DMS79 treated with DMSO at 0.1 percent for 48 hours (cell line): Measurements from ENCODE around the gene NUB1.
"Not testable (repeated sequence)": the region's sequence is repeated elsewhere in the genome, so short reads cannot be mapped to it uniquely, and the experiment has no call there.

Source experiments
- DNase-seq: peaks from one replicate; lab custom pipeline; 2025; lab: John Stamatoyannopoulos, UW

NUB1 gene, protein sequence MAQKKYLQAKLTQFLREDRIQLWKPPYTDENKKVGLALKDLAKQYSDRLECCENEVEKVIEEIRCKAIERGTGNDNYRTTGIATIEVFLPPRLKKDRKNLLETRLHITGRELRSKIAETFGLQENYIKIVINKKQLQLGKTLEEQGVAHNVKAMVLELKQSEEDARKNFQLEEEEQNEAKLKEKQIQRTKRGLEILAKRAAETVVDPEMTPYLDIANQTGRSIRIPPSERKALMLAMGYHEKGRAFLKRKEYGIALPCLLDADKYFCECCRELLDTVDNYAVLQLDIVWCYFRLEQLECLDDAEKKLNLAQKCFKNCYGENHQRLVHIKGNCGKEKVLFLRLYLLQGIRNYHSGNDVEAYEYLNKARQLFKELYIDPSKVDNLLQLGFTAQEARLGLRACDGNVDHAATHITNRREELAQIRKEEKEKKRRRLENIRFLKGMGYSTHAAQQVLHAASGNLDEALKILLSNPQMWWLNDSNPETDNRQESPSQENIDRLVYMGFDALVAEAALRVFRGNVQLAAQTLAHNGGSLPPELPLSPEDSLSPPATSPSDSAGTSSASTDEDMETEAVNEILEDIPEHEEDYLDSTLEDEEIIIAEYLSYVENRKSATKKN

GRCh38 chr7:151341357-151342101 lies at the start of gene NUB1:
Gene NUB1 (plus strand): TSS chr7:151341812. CDS start chr7:151345350, 3,538 bp downstream.
- DNase-seq = peak; percentile 26

DNA sequence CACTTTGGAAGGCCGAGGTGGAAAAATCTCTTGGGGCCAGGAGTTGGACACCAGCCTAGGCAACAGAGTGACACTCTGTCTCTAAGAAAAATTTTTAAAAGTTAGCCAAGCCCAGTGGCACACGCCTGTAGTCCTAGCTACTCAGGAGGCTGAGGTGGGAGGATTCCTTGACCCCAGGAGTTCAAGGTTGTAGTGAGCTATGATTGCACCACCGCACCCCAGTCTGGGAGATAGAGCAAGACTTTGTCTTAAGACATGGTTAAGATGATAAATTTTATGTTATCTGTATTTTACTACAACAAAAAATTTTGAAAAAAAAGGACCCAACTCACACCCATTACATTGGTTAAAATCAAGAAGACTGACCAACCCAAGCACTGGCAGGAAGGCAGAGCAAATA lies 48.8 kb upstream of the NUB1 start:
- DNase-seq = no peak

GRCh38 chr7:151296202-151296992 lies 45.2 kb upstream of the NUB1 start:
- DNase-seq = no peak

DNA sequence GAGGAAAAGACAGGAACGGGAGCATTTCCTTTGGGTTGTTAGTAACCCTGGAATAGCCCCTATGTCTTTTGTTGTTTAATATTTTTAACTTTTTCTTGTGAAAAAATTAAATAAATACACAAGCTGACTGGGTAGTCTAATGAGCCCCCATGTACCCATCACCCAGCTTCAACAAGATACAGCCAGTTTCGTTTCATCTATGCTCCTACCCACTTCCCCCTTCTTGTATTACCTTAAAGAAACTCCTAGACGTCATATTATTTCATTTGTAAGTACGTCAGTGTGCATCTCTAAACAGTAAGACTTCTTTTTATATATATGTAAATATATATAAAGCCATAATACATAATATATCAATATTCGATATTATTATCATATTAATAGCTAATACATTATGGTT lies 42.8 kb upstream of the NUB1 start:
- DNase-seq = no peak

DNA sequence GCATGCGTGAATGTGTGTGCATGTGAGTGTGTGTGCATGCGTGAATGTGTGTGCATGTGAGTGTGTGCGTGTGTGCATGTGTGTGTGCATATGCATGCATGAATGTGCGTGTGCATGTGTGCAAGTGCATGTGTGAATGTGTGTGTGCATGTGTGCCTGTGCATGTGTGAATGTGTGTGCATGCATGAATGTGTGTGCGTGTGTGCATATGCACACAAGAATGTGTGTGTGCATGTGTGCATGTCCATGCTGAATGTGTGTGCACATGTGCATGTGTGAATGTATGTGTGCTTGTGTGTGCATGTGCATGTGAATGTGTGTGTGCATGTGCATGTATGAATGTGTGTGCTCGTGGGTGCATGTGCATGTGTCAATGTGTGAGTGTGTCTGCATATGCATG lies 42.1 kb upstream of the NUB1 start:
- no peak for DNase-seq

DNA sequence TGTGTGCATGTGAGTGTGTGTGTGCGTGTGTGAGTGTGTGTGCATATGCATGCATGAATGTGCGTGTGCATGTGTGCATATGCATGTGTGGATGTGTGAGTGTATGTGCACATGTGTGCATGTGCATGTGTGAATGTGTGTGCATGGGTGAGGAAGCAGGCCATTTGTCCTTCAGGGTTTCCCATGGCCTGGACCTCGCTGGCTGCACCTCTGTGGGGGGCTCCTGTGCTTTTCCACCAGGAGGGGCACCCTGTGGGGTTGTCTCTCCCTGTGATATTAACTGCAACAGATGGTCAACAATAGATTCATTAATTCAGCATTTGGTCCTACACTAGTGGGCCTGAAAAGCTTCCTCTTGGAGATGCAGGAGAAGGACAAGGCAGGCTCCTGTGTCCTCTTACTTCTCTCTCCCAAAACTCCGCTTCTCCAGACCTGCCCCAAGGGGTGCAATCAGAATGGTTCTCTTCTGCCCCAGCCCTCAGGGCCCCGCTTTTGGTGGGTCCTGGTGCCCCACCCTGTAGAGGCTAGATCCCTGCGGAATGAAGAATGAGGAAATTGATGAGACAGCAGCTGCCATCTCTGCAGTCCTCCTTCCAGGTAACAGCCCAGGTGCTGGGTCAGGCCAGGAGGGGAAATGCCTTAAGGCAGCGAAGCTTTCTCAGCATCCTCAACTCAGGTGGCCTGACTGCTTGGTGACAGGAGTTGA lies 41.5 kb upstream of the NUB1 start:
- no peak for DNase-seq

DNA sequence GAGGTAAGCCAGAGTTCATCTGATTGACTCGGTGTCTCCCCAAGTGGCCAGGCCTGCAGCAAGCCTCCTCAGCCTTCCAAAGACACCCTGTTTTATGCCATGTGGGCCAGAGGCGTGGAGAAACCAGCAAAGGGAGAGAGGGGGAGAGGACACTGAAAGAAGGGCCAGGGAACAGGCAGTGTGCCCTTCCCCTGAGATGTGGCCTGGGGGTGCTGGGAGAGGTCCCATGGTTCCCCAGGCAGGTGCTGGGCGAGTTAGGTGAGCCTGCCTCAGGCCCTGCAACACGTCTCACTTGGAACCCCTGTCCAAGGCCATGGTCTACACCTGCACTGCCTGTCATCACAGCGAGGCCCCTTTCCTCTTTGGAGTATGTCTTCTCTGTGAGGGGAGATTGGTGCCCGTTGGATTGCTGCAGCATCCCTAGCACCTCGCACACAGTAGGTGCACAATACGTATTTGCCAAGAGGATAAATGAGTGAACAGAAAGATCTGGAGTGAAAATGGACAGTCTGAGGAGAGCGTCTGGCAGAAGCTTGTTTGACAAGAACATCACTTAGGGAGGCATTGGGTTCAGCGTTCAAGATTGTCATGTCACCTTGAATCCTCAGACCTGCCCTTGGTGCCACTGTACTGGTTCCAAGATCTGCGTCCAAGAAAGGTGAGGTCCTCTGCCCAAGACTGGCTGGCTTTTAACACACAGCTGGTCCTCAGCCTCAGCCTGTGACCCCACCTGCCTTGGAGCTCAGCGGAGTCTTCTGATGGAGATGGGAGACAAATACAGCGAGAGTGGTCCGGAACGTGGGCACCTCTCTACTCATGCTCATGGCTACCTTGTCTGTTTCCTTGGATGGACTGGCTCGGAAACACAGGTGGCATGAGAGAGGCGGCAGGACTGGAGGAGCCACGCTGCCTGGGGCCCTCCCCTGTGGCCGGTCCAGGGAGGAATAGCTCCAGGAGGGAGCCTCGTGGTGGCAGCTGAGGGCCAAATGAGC lies 39.8 kb upstream of the NUB1 start:
- DNase-seq = no peak

- DNase-seq = not testable (repeated sequence)
Measured at GRCh38 chr7:151304251-151304650, 37.4 kb upstream of the NUB1 start.

GRCh38 chr7:151304856-151305255 lies 36.8 kb upstream of the NUB1 start:
- DNase-seq = no peak

DNA sequence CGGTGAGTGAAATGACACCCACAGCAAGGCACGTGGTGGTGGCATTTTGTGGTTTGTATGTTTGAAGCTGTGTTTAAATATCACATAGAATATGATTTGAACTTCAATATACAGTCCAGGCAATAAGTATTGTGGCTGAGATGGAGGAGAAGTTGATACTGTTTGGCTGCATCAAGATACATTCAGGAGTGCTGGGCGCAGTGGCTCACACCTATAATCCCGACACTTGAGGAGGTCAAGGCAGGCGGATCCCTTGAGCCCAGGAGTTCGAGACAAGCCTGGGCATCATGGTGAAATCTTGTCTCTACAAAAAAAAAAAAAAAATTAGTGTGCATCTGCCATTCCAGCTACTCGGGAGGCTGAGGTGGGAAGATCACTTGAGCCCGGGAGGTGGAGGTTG lies 35.2 kb upstream of the NUB1 start:
- no peak for DNase-seq

- no peak for DNase-seq
Measured at GRCh38 chr7:151306860-151307259, 34.8 kb upstream of the NUB1 start.

- DNase-seq = no peak
Measured at GRCh38 chr7:151307536-151307935, 34.1 kb upstream of the NUB1 start.

- DNase-seq = no peak
Measured at GRCh38 chr7:151308256-151308655, 33.4 kb upstream of the NUB1 start.

DNA sequence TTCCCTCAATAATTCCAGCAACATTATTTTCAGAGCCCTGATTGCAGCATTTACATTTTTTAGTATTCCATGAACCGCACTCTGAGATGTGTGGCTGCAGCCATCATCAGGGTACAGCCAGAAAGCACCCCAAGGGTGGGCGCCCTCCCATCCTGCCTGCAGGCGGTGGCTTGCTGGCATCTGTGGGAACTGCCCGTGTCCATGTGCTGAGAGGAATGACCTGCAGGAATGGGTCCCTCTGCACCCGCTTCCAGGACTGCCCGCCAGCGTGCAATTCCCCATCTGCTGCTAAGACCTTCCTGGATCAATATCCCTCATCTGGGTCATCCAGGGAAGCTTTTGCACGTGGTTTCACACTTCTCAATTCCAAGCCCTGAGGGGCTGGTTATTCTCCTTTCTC lies 32.8 kb upstream of the NUB1 start:
- no peak for DNase-seq

- no peak for DNase-seq
Measured at GRCh38 chr7:151309311-151309710, 32.3 kb upstream of the NUB1 start.

- no peak for DNase-seq
Measured at GRCh38 chr7:151310578-151310977, 31.0 kb upstream of the NUB1 start.

- no peak for DNase-seq
Measured at GRCh38 chr7:151311294-151311864, 30.2 kb upstream of the NUB1 start.

GRCh38 chr7:151312356-151312755 lies 29.3 kb upstream of the NUB1 start:
- DNase-seq = no peak

- no peak for DNase-seq
Measured at GRCh38 chr7:151312831-151313809, 28.5 kb upstream of the NUB1 start.
